IPS-11a (cell line): ENCODE measurements around the gene GJB4.
"Not testable (repeated sequence)": the region's sequence is repeated elsewhere in the genome, so short reads cannot be mapped to it uniquely, and the experiment has no call there.

Experiments
- H3K4me3 ChIP-seq: one replicate; pipeline ENCODE4 v1.5.1; 2013; ENCODE audit warnings: low read depth, low read length, control low read depth

Gene GJB4

DNA sequence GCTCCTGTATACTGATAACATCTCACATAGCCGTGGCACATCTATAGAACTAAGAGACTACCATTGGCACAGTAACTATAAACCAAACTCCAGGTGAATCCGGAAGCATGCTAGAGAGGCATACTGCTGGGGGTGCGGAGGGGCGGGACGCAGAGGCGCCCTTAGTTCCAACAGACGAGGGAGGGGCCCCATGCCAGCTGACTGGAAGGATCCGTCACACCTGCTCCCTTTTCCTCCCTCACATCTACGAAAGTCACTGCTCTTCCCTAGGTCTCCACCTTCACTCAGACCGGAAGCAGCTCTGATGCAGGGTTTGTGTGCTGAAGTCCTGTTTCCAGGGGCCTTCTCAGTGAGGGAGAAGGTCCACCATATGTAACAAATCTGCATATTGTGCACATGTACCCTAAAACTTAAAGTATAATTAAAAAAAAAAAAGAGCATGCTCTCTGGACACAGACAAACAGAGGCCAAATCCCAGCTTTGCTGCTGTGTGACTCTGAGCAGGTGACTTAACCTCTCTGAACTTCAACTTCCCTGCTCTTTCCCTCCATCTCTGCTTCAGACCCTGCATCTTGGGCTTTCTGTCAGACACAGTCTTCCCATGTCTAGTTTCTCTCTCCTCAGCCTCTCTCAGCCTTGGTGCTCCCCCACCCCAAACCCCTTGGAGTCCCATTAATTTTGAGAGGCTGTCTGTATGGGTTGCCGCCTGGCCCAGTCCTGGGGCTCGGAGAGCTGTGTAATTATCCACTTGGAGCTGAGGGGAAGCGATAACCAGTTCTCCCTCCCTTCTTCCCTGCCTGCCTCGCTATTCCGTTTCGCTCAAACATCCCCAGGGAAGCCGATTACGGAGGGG is 12.5 kb upstream of the GJB4 start:
- no peak overlapping the region for H3K4me3 ChIP-seq

DNA sequence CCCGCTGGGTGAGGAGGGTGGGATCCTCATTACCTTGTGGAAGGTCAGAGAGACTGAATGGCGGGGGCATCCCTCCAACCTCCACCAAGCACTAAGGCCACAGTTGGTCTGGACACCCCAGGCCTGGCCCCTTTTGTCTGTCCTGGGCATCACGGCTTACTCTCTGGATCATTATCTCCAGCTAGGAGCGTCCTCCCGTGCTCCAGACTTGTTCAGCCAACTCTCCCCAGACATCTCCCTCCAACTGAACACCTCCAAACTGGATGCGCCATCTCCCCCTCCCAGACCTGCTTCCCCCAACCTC is 11.9 kb upstream of the GJB4 start:
- H3K4me3 ChIP-seq, result no peak overlapping the region

DNA sequence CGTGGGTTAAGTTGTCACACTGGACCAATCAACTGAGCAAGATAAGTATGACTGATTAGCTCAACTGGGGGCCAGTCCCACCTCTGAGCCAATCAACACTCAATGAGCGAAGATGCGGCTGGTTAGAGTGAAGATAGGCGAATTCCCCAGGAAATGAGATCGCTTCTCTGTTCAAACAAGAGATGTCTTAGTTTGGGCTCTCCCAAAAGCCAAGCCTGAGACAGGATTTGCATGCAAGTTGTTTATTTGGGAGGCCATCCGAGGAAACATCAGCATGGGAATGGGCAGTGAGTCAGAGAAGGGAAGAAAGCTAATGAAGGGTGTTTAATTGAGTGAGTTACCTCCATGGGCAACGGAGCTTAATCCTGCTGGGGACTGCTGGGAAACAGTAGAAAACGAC is 9.5 kb upstream of the GJB4 start:
- H3K4me3 ChIP-seq, result no peak overlapping the region

DNA sequence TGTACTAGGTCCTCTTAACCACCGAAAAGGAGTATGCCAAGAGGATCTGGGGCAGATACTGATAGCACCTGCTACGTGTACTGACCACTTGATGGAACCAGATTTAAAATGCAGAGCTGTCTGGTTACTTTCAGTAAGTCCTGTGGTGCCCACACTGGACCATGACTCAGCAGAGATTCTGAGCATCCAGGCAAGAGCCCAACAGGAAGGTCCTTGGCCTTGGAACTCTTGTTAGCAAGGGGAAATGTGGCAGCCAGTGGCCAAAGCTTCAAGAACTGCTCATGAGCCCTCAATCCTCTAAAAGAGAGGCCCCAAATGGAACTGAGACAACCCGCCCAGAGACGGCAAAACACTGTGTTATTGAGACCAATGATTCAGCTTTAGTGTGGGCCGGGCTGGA is 8.9 kb upstream of the GJB4 start:
- H3K4me3 ChIP-seq, result no peak overlapping the region

DNA sequence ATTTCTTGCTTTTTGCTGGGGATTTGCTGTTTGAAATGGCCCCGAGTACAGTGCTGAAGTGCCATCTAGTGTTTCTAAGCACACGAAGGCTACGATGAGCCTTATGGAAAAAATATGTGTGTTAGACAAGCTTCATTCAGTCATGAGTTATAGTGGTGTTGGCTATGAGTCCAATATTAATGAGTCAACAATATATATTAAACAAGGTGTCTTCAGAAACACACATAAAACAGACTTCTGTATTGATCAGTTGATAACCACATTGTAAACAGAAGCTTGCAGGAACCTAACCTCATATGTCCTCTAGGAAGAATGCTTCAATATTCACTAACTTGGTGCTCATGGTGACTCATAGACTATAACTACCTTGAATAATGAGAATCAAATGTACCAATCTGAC is 6.4 kb upstream of the GJB4 start:
- H3K4me3 ChIP-seq, result no peak overlapping the region

DNA sequence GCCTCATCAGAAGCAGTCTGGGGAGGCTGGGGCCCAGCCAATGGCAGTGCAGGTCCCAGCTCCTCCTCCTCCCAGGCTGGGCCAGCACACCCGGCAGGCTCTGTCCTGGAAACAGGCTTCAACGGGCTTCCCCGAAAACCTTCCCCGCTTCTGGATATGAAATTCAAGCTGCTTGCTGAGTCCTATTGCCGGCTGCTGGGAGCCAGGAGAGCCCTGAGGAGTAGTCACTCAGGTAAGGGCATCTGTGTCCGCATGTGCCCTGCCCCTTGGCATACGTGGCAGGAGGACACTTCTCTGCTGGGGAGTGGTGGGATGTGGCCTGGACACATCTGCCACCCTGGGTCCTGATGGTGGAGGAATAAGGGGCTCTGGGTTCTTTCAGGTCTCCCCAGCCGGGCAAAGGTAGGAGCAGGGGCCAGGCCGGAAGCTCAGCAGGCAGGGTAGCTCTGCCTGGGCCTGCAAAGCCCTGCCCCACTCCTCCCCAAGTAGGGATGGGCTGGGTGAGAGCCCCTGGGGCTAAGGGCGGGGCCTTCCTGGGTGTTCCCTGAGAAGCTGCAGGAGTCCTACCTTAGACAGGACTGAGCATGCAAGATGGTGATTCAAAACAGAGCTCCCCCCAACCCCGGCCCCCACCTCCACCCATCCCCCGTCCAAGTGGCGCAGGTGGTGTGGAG is 4.4 kb upstream of the GJB4 start, which contains the start of gene GJB5:
Gene GJB5, plus strand, starts transcription at position 84 of the 674 bp plus-strand sequence. CDS start 2,284 bp downstream, outside the sequence.
- no peak within 1 kb of the TSS for H3K4me3 ChIP-seq

DNA sequence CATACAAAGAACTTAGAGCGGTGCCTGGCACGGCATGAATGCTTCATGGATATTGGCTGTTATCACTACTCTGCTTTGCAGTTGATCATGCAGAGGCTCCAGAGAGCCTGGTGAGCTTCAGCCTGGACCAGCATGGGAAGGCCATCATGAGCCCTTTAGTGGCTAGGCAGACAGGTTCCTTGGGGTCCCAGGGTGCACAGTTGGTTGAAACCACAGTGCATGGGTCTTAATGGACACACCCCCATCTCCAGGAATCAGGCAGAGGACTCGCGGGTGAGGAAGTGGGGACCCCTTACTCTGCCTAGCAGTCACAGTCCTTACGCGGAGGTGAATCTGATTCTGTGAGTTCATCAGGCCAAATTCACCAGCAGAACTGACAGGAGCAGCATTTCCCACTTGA is 3.6 kb upstream of the GJB4 start:
- H3K4me3 ChIP-seq, result no peak overlapping the region

DNA sequence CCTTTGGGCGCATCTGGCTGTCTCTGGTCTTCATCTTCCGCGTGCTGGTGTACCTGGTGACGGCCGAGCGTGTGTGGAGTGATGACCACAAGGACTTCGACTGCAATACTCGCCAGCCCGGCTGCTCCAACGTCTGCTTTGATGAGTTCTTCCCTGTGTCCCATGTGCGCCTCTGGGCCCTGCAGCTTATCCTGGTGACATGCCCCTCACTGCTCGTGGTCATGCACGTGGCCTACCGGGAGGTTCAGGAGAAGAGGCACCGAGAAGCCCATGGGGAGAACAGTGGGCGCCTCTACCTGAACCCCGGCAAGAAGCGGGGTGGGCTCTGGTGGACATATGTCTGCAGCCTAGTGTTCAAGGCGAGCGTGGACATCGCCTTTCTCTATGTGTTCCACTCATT is 2.2 kb upstream of the GJB4 start:
- no peak overlapping the region for H3K4me3 ChIP-seq

DNA sequence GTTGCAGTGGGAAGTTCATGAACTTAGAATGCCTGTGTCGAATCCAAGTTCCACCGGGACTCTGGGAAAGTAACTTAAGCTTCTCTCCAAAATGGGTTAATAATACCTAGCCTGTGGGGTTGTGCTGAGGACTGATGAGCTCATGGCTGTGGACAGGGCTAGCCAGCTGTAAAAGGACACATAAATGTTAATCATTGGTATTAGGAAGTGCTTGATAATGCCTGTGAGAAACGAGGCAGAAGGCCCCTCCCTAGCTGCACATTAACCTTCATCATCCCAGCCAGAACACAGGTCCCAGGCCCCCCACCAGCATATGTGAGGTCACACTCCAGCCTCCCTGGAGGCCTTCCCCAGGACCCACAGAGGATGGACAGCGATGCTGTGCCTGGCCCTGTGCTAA is 789 bp upstream of the GJB4 start:
- no peak overlapping the region for H3K4me3 ChIP-seq

DNA sequence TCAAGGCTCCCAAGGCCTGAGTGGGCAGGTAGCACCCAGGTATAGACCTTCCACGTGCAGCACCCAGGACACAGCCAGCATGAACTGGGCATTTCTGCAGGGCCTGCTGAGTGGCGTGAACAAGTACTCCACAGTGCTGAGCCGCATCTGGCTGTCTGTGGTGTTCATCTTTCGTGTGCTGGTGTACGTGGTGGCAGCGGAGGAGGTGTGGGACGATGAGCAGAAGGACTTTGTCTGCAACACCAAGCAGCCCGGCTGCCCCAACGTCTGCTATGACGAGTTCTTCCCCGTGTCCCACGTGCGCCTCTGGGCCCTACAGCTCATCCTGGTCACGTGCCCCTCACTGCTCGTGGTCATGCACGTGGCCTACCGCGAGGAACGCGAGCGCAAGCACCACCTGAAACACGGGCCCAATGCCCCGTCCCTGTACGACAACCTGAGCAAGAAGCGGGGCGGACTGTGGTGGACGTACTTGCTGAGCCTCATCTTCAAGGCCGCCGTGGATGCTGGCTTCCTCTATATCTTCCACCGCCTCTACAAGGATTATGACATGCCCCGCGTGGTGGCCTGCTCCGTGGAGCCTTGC is 1.7 kb downstream of the GJB4 start:
- H3K4me3 ChIP-seq, result no peak overlapping the region

DNA sequence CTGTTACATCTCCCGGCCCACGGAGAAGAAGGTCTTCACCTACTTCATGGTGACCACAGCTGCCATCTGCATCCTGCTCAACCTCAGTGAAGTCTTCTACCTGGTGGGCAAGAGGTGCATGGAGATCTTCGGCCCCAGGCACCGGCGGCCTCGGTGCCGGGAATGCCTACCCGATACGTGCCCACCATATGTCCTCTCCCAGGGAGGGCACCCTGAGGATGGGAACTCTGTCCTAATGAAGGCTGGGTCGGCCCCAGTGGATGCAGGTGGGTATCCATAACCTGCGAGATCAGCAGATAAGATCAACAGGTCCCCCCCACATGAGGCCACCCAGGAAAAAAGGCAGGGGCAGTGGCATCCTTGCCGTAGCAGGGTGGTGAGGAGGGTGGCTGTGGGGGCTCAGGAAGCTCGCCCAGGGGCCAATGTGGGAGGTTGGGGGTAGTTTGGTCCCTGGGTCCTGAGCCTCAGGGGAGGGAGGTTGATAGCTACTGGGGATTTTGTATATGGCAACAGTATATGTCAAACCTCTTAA is 2.3 kb downstream of the GJB4 start:
- no peak overlapping the region for H3K4me3 ChIP-seq

DNA sequence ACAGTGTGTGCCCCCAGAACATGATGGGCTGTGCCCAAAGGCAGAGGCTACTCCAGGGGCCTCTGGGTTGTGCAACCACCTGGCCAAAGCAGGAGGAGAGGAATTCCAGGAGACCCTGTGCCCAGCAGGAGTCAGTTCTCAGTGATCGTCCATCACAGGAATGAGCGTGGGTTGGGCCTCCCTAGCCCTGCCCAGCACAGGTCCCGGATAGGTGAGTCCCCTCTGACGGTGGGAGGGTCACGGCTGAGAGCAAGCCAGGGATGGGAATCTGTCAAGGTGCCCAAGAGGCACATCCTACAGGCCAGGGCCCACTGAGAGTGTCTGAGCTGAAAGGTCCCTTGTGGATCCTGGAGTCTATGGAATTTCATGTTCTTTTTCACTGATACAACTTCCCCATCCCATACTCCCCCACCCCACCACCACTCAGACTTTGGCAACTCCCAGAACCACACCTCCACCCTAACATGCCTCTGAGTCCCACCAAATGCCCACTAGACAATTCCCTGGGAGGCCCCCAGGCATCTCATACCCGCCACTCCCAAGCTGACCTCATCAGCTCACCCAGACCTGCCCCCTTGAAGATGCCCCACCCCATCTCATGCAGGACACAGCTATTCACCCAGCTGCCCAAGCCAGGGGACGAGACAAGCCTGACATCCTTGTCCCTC is 3.1 kb downstream of the GJB4 start:
- H3K4me3 ChIP-seq, result no peak overlapping the region

DNA sequence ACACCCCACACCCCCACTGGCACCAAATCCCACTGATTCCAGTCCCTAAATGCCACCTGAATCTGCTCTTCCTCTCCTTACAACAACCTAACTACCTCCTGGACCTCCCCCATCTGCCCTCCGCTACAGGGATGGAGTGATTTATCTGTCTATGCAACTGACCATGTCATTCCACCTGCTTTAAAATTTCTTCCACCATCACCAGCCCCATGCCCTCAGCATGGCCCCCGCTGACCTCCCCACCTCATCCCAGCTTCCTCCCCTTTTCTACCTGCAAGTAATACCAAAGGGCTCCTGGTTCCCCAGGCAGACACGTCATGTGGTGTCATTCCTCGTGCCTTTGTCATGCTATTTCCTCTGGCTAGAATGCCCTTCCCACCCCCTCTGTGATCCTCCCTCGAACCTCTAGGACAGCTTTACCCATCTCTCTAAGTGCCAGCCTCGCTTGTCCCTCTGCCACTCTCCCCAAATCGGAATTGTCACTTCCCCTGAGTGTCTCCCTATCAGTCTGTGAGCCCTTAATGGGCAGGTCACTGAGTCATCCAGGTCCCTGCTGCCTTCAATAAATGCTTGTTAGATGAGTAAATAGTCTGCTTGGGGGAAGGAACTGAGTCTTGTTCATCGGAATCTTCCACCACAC is 3.7 kb downstream of the GJB4 start:
- H3K4me3 ChIP-seq, result no peak overlapping the region

DNA sequence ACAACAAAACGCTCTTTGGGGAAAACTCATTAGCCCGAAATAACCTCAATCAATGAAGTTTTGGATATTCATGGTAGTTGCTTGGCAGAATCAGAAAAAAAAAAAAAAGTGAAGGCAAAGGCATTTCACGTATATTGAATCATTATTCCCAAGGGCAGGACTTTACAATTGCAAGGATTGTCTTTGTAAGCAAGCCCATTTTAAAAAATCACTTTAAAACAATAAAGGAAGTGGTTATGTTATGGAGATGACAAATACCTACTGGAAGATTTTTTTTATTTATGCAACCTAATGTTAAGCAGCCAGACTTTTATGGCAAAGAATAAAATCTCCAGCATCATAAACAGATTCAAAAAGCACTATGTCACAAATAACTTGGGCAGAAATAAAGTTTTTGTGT is 9.3 kb downstream of the GJB4 start:
- H3K4me3 ChIP-seq, result no peak overlapping the region

DNA sequence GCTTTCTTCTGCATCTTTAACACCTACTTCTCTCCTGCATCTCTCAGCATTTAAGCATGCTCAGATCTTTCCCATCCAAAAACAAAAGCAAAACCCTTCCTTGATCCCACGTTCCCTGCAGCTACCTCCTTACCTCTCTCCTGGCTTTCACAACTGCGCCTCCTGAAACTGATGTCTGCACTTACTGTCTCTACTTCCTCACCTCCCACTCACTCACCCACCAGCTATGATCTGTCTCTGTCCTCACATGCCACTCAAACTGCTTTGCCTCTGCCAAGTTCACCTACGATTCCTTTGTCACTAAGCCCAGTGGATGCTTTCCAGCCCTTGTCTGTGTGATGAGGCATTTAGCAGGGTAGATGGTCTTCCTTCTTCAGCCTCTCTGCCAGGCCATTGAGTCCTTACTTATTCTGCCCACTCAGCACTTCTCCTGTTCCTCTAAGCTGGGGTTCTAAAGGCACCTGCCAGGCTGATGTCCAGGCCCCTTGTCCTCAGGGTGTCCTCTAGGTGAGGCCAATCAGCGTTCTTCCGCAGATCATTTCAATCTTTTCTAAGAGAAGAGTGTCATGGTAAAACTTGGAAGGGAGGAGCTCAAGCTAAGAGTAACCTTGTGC is 11.5 kb downstream of the GJB4 start:
- H3K4me3 ChIP-seq, result no peak overlapping the region

DNA sequence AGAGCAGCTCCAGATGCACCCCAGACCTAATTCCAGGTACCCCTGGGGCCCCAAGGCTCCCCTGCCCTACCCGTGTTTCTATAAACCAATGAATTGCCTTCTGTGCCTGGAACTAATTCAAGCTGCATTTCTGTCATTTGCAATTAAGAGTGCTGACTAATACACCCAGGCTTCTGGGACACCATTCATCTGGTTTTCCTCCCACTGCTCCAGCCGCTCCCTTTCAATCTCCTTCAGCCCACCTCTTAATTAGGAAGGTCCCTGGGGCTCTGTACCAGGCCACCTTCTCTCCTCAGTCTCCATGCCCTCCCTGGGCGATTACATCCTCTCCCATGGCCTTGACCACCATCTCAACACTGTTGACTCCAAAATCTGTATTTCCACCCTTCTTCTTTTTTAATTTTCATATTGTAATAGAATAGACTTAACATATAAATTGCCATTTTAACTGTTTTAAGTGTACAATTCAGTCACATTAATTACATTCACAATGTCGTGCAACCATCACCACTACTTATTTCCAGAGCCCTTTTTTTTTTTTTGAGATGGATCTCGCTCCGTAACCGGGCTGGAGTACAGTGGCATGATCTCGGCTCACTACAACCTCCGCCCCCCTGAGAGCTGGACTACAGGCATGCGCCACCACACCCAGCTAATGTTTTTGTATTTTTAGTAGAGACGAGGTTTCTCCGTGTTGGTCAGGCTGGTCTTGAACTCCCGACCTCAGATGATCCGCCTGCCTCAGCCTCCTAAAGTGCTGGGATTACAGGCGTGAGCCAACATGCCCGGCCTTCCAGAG is 12.2 kb downstream of the GJB4 start:
- no peak overlapping the region for H3K4me3 ChIP-seq

DNA sequence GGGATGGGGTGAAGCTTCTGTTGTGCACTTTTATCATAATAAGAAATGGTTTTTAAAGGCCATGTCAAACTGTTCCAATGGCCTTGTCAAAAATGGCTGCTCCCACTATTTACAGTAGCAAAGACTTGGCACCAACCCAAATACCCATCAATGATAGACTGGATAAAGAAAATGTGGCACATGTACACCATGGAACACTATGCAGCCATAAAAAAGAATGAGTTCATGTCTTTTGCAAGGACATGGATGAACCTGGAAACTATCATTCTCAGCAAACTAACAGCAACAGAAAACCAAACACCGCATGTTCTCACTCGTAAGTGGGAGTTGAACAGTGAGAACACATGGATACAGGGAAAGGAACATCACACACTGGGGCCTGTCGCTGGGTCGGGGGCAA is 13.6 kb downstream of the GJB4 start:
- H3K4me3 ChIP-seq, result not testable (repeated sequence)

DNA sequence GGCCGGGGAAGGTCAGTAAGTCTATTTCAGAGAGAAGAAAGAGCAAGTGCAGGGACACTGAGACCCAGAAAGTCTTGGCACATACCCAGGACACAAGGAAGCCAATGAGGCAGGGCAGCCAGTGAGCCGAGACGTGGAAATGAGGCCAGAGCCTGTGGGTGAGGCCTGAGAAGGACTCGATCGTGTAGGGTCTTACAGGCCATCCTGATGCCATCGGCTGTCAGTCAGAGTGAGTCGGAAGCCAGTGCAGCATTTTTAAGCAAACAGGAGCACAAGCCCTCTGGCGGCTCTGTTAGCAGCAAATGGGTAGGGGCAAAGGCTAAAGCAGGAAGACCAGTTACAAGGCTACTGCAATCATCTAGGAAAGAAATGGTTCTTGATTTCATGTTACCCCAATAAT is 15.4 kb downstream of the GJB4 start:
- H3K4me3 ChIP-seq, result no peak overlapping the region

DNA sequence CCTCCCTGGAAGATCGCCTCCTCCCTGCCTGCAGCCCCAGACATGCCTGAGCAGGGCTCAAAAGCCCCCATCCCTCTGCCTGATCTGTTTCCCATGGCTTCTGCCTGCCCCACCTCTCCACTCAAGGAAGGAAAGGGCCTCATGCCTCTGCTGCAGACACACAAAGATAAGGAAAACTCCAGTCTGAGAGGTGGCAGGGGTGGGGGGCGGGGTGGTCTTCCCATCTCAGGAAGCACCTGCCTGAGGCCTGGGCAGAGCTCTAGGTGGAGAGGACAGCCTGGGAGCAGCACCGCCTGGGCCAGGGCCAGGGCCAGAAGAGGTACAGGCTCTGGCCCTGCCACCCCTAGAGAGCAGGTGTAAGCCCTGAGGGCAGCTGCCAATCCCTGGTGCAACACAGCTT is 17.4 kb downstream of the GJB4 start:
- H3K4me3 ChIP-seq, result no peak overlapping the region
